Superior temporal gyrus (tissue), 1 donor: Measurements from ENCODE around the gene ARHGEF37.
"Not testable (repeated sequence)": the region's sequence is repeated elsewhere in the genome, so short reads cannot be mapped to it uniquely, and the experiment has no call there.

ENCODE experiments used
- DNase-seq: peaks from one replicate; pipeline ENCODE4 v3.0.0-alpha.2; 2016; ENCODE audit errors: extremely low spot score

ARHGEF37 gene

GRCh38 chr5:149581192-149581861, at the start of gene ARHGEF37:
TSS of gene ARHGEF37 (plus strand) at chr5:149581498. CDS start at chr5:149597770, 16,272 bp downstream.
- DNase-seq = peak; percentile 88

- no peak for DNase-seq
Observed at GRCh38 chr5:149532413-149532812, 48.9 kb upstream of the ARHGEF37 start.

GRCh38 chr5:149535787-149536186, 45.5 kb upstream of the ARHGEF37 start:
- DNase-seq = not testable (repeated sequence)

GRCh38 chr5:149537374-149537975, 43.8 kb upstream of the ARHGEF37 start:
- DNase-seq = no peak

- no peak for DNase-seq
Observed at GRCh38 chr5:149540089-149540488, 41.2 kb upstream of the ARHGEF37 start.

GRCh38 chr5:149541893-149542292, 39.4 kb upstream of the ARHGEF37 start:
- DNase-seq = no peak

GRCh38 chr5:149543361-149544027, 37.8 kb upstream of the ARHGEF37 start:
- no peak for DNase-seq

GRCh38 chr5:149544028-149544420, 37.3 kb upstream of the ARHGEF37 start:
- no peak for DNase-seq

GRCh38 chr5:149545327-149545726, 36.0 kb upstream of the ARHGEF37 start:
- DNase-seq = no peak

GRCh38 chr5:149546974-149547373, 34.3 kb upstream of the ARHGEF37 start:
- no peak for DNase-seq

GRCh38 chr5:149549461-149550267, 31.6 kb upstream of the ARHGEF37 start:
- peak; percentile 74 for DNase-seq

GRCh38 chr5:149550268-149550583, 31.1 kb upstream of the ARHGEF37 start:
- DNase-seq = peak; percentile 58

GRCh38 chr5:149550594-149551226, 30.6 kb upstream of the ARHGEF37 start:
- no peak for DNase-seq

- peak; percentile 99 for DNase-seq
Observed at GRCh38 chr5:149551227-149552037, 29.9 kb upstream of the ARHGEF37 start, which contains the start of gene CSNK1A1. TSS of gene CSNK1A1 (minus strand) at chr5:149551439. CDS start at chr5:149550964, 475 bp downstream.

GRCh38 chr5:149552038-149552494, 29.2 kb upstream of the ARHGEF37 start:
- no peak for DNase-seq

GRCh38 chr5:149552553-149553160, 28.6 kb upstream of the ARHGEF37 start:
- no peak for DNase-seq

- no peak for DNase-seq
Observed at GRCh38 chr5:149559706-149560105, 21.6 kb upstream of the ARHGEF37 start.

GRCh38 chr5:149561848-149562247, 19.4 kb upstream of the ARHGEF37 start:
- DNase-seq = no peak

GRCh38 chr5:149563466-149563865, 17.8 kb upstream of the ARHGEF37 start:
- no peak for DNase-seq

GRCh38 chr5:149564542-149565140, 16.7 kb upstream of the ARHGEF37 start:
- peak; percentile 96 for DNase-seq
